ENCODE results near the gene LRRC10B.

DNA sequence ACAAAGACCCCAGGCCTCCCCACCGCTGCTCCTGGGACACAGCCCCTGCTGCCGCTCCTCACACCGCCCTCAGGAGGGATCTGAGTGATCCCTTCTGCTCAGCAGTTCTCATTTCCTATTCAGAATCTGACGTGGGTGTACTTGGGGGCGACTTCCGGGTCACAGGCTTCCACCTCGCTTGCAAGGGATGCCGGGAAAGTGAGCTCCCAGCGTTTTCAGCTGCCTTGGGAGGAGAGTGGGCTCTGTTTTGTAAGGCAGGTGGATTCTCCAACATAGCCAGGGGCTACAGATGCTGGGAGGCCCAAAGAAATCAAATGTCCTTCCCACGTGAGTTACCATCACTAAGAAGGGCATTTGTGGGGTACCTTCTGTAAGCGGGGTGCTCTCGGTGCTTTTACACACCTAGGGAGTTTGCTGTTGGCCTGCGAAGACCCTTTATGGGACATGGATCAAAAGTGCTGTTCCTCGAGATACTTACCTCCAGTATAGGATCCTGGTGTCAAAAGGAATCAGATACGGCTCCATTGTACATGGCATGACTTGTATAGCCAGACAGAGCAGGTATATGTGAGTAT, 9.7 kb upstream of the LRRC10B start:
- TF ChIP-seq, protein P1, sequence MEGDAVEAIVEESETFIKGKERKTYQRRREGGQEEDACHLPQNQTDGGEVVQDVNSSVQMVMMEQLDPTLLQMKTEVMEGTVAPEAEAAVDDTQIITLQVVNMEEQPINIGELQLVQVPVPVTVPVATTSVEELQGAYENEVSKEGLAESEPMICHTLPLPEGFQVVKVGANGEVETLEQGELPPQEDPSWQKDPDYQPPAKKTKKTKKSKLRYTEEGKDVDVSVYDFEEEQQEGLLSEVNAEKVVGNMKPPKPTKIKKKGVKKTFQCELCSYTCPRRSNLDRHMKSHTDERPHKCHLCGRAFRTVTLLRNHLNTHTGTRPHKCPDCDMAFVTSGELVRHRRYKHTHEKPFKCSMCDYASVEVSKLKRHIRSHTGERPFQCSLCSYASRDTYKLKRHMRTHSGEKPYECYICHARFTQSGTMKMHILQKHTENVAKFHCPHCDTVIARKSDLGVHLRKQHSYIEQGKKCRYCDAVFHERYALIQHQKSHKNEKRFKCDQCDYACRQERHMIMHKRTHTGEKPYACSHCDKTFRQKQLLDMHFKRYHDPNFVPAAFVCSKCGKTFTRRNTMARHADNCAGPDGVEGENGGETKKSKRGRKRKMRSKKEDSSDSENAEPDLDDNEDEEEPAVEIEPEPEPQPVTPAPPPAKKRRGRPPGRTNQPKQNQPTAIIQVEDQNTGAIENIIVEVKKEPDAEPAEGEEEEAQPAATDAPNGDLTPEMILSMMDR (IDR thresholded peaks at IDR 0.05): no peak
- TF ChIP-seq RNF2 (IDR thresholded peaks at IDR 0.05; ENCODE audit: borderline replicate concordance, low read depth) (no peak), POLR2A (IDR thresholded peaks at IDR 0.05; ENCODE audit: low read length) (no peak), MYC (IDR thresholded peaks at IDR 0.05; ENCODE audit: borderline replicate concordance, low read length) (no peak), RFX5 (IDR thresholded peaks at IDR 0.05) (no peak), SREBF2 (IDR thresholded peaks at IDR 0.05) (no peak), CBX2 (IDR thresholded peaks at IDR 0.05; ENCODE audit: borderline replicate concordance, low read depth) (no peak), MAFK (IDR thresholded peaks at IDR 0.05; ENCODE audit: partially characterized antibody) (no peak), CHD4 (IDR thresholded peaks at IDR 0.05; ENCODE audit: borderline replicate concordance) (no peak), ZC3H11A (IDR thresholded peaks at IDR 0.05) (no peak), NFE2L2 (conservative IDR thresholded peaks at IDR 0.05; ENCODE audit: low read length) (no peak)
